Measurements from ENCODE around the gene ASZ1. TPM values are rescaled to one million over a fixed set of nuclear protein-coding genes. Genes with fewer than 3 reads are reported as not detected.
A peak's percentile ranks its signal among the peaks of the same experiment; 100 is the strongest.

Gene ASZ1
- total RNA-seq, 1 donor from 2014 or later: not detected

DNA sequence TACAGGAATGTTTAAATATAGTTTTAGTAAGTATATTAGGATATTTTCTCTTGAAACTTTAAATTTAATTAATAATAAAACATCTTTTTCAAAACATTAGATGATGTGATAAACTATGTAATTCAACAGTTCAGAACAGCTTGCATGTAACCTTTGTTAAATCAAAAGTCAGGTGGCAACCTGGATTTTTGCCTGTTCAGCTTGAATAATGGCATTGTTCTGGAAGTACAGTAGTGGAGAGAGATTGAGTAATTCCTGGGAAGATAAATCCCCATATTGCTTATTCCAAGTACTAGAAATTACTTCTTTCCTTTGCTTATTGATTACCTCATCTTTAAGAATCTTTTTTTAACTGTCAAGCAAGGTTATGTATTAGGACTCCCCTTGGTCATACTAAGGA lies 32.4 kb upstream of the ASZ1 start:
- Mint-ChIP-seq H3K4me1 (ENCODE audit: unreplicated experiment) (no peaks in the 10 kb centered on the region), H3K36me3 (ENCODE audit: low read depth, unreplicated experiment) (no peaks in the 10 kb centered on the region), H3K9me3 (ENCODE audit: unreplicated experiment) (peaks cover 5% of the 10 kb centered on the region), H3K4me3 (ENCODE audit: unreplicated experiment) (no peak overlapping the region), H3K27me3 (ENCODE audit: unreplicated experiment) (peaks cover 2% of the 10 kb centered on the region), H3K27ac (ENCODE audit: unreplicated experiment) (no peak overlapping the region)
- no peak for TF ChIP-seq CTCF (IDR thresholded peaks at IDR 0.05; ENCODE audit: unreplicated experiment)
- no peak for DNase-seq (ENCODE audit: low spot score)

DNA sequence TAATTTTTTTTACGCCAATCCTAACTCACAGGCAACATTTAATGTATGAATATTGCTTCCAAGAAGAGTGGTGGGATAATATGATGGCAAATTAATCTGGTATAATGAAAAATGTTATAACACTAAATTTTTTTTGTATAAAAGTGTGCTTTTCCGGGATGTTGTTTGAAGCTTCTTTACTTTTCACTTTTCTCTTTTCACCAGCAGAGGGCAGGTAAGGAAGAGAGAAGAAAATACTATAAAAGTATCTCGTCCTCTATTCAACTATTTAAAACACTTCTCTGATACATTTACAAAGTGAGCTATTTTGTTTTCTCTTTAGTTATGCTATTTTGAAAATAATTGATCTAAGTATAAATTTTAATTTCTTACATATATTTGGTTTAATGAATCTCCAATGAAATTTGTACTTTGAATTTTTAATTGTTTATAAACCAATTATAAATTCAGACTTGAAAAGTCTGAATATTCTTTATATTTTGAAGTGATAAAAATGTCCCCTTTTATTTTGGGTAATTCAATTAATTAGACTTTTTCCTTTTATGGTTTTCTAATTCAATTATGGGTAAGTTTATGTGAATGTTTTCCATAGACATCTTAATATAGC lies 31.8 kb upstream of the ASZ1 start:
- H3K36me3 Mint-ChIP-seq (ENCODE audit: low read depth, unreplicated experiment): no peaks in the 10 kb centered on the region
- TF ChIP-seq CTCF (IDR thresholded peaks at IDR 0.05; ENCODE audit: unreplicated experiment): peak; percentile 86
- no peak overlapping the region for H3K4me3 Mint-ChIP-seq (ENCODE audit: unreplicated experiment)
- H3K9me3 Mint-ChIP-seq (ENCODE audit: unreplicated experiment): peaks cover 5% of the 10 kb centered on the region
- H3K4me1 Mint-ChIP-seq (ENCODE audit: unreplicated experiment): no peaks in the 10 kb centered on the region
- peaks cover 2% of the 10 kb centered on the region for H3K27me3 Mint-ChIP-seq (ENCODE audit: unreplicated experiment)
- H3K27ac Mint-ChIP-seq (ENCODE audit: unreplicated experiment): no peak overlapping the region
- no peak for DNase-seq (ENCODE audit: low spot score)

GRCh38 chr7:117448655-117449054 lies 21.4 kb upstream of the ASZ1 start:
- H3K4me3 Mint-ChIP-seq (ENCODE audit: unreplicated experiment): no peak overlapping the region
- H3K36me3 Mint-ChIP-seq (ENCODE audit: low read depth, unreplicated experiment): no peaks in the 10 kb centered on the region
- DNase-seq (ENCODE audit: low spot score): no peak
- H3K27ac Mint-ChIP-seq (ENCODE audit: unreplicated experiment): no peak overlapping the region
- H3K9me3 Mint-ChIP-seq (ENCODE audit: unreplicated experiment): no peaks in the 10 kb centered on the region
- H3K27me3 Mint-ChIP-seq (ENCODE audit: unreplicated experiment): peaks cover 6% of the 10 kb centered on the region
- H3K4me1 Mint-ChIP-seq (ENCODE audit: unreplicated experiment): no peaks in the 10 kb centered on the region
- no peak for TF ChIP-seq CTCF (IDR thresholded peaks at IDR 0.05; ENCODE audit: unreplicated experiment)

GRCh38 chr7:117446220-117446815 lies 19.0 kb upstream of the ASZ1 start:
- DNase-seq (ENCODE audit: low spot score): no peak
- Mint-ChIP-seq H3K27me3 (ENCODE audit: unreplicated experiment) (peaks cover 4% of the 10 kb centered on the region), H3K4me3 (ENCODE audit: unreplicated experiment) (no peak overlapping the region), H3K4me1 (ENCODE audit: unreplicated experiment) (no peaks in the 10 kb centered on the region), H3K9me3 (ENCODE audit: unreplicated experiment) (no peaks in the 10 kb centered on the region), H3K27ac (ENCODE audit: unreplicated experiment) (no peak overlapping the region), H3K36me3 (ENCODE audit: low read depth, unreplicated experiment) (no peaks in the 10 kb centered on the region)
- no peak for TF ChIP-seq CTCF (IDR thresholded peaks at IDR 0.05; ENCODE audit: unreplicated experiment)

DNA sequence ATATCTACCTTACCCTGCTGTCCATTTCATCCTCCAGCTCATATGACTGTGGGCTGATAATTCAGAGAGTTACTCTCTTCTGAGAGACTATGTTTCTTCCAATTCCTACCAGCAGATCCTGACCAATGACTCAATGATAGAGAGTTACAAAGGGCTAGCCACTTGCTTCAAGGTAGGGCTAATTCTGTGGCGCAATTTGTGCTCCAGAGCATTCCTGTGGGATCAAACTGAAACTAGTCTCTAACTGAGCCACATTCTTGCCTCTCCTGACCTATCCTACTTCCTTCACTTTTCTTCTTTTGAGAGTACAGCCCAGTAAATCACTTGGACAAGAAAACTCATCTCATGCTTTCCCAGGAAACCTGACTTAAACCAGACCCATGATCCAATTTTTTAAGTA lies 17.9 kb upstream of the ASZ1 start:
- Mint-ChIP-seq H3K27me3 (ENCODE audit: unreplicated experiment) (peaks cover 4% of the 10 kb centered on the region), H3K27ac (ENCODE audit: unreplicated experiment) (no peak overlapping the region)
- no peak for DNase-seq (ENCODE audit: low spot score)

More for the DNA sequence above, 17.9 kb upstream of the ASZ1 start:
- no peak overlapping the region for H3K4me3 Mint-ChIP-seq (ENCODE audit: unreplicated experiment)
- no peaks in the 10 kb centered on the region for H3K9me3 Mint-ChIP-seq (ENCODE audit: unreplicated experiment)
- H3K36me3 Mint-ChIP-seq (ENCODE audit: low read depth, unreplicated experiment): no peaks in the 10 kb centered on the region
- no peak for TF ChIP-seq CTCF (IDR thresholded peaks at IDR 0.05; ENCODE audit: unreplicated experiment)
- no peaks in the 10 kb centered on the region for H3K4me1 Mint-ChIP-seq (ENCODE audit: unreplicated experiment)
